GM12892 (cell line): ENCODE measurements around the gene ZMYND10.

Experiments
- DNase-seq: peaks from one replicate; pipeline ENCODE4 v3.0.0; 2011; ENCODE audit not compliant: insufficient read length
- FAIRE-seq: peaks from 2 replicates; lab custom pipeline; 2011; peaks lifted over from hg19 to GRCh38; lab: Jason Lieb, UNC
- POLR2A ChIP-seq: IDR thresholded peaks from 2 replicates; pipeline ENCODE4 v1.6.1; 2011; ENCODE audit warnings: low read depth, low read length, control low read depth
- POLR2AphosphoS5 ChIP-seq: IDR thresholded peaks from 2 replicates; pipeline ENCODE4 v1.6.1; 2011; ENCODE audit warnings: low read depth, low read length, control low read depth
- TAF1 ChIP-seq: IDR thresholded peaks from 2 replicates; pipeline ENCODE4 v1.6.1; 2011; ENCODE audit warnings: low read depth, mild to moderate bottlenecking, control low read depth, low read length, borderline replicate concordance

The ZMYND10 gene

DNA sequence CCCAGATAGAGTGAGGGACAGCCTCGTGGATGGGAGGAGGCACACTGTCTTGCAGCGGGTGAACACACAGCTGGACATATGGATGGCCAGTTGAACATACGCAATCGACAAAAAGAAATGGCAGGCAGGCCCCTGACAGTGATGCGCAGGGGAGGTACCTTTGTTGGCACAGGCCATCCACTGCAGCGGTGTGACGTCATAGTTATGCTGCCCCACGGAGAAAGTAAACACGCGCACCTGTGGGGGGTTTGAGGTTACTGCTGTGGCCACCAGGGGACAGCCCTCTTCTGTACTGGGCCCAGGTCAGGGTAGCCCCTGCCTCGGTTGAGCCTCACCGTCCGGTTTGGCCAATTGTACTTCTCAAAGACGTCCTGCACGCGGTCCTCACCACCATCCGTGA lies 33.2 kb upstream of the ZMYND10 start:
- FAIRE-seq (no peak), DNase-seq (no peak)
- TF ChIP-seq POLR2AphosphoS5 (no peak), TAF1 (no peak), POLR2A (no peak)

DNA sequence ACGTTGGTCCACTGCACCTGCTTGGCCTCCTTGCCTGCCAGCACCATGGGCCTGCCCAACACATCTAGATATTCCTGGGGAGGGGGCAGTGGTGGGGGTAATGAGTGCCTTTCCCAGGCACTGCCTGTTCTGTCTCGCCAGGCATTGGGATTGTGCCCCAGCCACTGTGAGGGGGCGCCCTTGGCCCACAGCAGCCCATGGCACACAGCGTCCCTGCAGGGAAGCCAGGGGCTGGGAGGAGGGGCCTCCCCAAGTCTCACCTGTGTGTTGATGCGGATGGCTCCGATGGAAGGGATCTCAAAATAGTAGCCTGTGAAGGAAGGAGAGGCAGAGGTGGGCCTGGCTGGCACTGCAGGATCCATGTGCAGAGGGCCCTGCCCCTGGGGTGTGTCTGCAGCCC lies 32.5 kb upstream of the ZMYND10 start:
- no peak for TF ChIP-seq POLR2AphosphoS5
- no peak for TF ChIP-seq TAF1
- no peak for TF ChIP-seq POLR2A
- FAIRE-seq, result no peak
- no peak for DNase-seq

DNA sequence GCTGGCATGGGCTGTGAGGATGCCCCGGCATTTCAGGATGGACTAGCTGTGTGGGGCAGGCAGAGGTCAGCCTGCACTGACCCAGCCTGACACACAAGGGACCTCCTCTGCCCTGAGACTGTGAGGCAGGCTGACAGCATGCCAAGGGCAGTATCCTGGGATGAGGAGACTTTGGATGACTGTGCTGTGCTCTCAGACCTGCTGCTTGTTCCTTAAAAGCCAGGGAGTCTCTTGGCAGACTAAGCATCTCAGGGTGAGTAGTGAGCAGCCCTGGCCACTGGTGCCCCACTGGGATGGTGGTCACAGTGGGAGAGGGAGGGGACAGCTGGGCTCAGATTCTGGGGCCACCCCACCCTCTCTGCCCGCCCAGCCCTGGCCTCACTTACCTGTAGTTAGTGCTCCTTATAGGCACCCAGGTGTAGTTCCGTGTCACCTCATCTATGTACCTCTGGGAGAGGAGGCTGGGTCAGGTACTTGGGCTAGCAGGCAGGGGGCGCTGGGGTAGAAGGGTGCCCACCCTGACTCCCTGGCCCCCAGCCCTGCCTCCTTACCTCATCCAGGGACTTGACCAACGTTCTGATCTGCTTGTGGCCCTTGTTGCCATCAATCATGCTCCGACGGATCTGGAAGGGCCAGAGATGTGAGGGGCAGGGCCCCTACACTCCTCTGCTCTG lies 29.9 kb upstream of the ZMYND10 start:
- FAIRE-seq, result no peak
- no peak for DNase-seq
- TF ChIP-seq POLR2AphosphoS5, result no peak
- TF ChIP-seq TAF1, result no peak
- no peak for TF ChIP-seq POLR2A

DNA sequence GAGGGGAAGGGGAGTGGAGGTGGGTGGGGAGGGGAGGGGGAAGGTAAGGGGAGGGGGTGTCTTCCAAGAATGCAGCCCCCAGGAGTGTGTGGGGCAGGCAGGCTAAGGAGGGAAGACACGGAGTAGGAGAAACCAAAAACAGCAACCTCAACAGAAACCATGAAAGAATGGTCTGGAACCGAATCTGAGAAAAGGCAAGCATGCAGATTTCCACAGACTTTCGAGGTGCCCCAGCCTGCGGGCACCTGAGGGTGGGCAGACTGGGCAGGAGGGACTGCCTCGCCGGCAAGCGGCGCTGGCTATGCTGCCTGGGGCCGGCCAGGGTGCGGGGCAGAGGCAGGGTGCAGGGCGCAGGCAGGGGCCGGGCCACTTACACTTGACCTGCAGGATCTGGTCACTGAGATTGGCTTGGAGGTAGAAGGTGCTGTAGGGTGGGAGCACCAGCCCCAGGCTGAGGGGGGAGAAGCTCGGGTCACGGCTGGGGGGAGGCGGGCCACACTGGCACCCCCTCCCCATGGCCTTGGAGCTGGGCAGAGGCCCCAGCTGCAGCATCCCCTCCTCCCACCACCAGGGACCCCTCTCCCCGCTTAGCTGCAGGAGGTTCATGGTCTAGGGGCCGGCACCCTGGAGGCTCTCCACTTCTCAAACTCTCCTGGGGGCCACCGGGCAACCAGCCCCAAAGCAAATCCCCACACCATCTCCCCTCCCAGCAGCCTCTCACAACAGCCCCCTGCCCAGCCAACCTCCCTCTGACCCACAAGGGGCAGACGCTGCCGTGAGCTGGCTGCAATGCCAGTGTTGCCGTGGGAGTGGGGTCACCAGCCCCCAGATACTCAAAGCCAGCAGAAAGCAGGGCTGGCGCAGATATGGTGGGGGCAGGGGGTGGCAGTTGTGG lies 29.1 kb upstream of the ZMYND10 start:
- FAIRE-seq, result no peak
- no peak for TF ChIP-seq TAF1
- TF ChIP-seq POLR2AphosphoS5, result no peak
- no peak for TF ChIP-seq POLR2A
- no peak for DNase-seq

DNA sequence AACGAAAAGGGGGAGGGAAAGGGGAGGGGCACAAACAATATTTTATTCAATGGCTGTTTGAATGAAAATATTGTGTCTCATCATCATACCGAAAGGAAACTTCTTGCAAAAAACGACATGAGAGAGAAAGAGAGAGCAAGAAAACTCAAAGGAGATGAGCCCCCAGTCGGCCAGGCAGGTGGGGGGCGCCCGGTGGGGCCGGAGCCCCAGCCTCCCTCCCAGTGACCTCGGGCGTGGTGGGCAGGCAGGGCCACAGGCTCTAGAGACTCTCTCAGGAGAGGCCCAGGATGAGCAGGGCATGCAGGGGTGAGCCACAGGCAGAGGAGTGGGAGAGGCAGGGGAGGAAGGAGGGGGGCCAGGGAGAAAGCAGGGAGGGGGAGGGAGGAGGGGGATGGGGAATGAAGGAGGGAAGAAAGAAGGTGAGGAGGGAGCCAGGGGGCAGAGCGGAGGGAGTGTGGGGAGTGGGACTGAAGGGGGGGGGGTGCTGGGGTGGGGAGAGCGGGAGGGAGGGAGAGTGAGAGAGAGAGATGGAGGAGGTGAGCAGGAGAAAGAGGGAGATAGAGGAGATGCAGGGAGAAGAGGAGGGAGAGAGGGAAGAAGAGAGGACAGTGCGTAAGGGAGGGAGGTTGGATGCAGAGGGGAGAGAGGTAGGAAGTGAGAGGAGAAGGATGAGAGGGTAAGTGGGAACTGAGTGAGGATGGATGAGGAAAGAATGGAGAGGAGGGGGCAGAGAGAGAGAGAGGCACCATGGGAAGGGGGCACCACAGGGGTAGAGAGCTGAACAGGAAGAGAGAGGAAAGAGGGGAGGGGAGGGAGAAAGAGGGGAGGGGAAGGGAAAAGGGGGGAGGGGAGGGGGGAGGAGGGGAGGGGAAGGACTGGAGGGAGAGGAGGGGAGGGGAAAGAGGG lies 27.9 kb upstream of the ZMYND10 start:
- no peak for TF ChIP-seq POLR2A
- no peak for TF ChIP-seq POLR2AphosphoS5
- TF ChIP-seq TAF1, result no peak
- FAIRE-seq (no peak), DNase-seq (no peak)

DNA sequence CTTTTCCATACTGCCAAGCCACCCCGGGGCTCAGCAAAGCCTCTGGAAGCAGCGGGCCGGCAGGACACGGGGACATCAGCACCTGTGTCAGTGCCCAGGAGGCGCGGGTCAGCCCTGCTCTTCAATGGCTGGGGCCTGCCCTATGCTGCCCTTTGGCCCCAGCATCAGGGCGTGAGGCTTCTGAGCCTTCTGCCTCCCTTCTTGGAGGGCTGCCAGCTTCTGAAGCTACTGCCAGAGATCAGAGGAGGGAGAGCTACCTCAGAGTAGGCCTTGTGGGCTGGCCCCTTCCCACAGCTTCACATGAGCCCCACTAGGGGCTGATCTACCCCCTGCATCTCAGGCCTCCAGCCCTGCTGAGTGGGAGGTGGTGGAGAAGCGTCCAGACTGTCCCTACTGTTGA lies 26.8 kb upstream of the ZMYND10 start:
- TF ChIP-seq POLR2AphosphoS5 (no peak), TAF1 (no peak), POLR2A (no peak)
- DNase-seq (no peak), FAIRE-seq (no peak)

DNA sequence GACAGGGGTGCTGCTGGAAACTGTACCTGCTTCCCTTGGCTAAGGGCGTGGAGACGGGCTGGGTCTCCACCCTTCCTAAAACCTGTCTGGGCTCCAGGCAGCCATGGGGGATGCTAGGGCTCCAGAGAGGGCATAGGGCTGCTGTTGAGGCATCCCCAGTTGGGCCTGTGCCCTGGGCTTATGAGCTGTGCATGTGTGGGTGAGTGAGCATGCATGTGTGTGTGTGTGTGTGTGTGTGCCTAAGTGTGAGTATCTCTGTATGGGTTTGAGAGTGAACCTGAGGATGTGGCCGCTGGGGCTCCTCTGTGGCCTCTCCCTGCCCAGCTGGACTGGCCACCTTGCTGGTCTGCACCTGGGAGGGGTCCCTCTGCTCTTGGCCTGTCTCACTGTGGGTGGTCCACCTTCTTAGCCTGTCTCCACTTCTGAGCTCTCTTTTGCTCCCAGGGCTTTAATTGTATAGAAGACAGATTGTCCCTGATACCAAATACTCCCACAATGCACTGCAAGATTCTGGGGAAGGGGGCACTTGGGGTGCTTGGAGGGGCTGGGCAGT lies 25.7 kb upstream of the ZMYND10 start:
- FAIRE-seq, result no peak
- no peak for TF ChIP-seq POLR2AphosphoS5
- TF ChIP-seq POLR2A, result no peak
- TF ChIP-seq TAF1, result no peak

DNA sequence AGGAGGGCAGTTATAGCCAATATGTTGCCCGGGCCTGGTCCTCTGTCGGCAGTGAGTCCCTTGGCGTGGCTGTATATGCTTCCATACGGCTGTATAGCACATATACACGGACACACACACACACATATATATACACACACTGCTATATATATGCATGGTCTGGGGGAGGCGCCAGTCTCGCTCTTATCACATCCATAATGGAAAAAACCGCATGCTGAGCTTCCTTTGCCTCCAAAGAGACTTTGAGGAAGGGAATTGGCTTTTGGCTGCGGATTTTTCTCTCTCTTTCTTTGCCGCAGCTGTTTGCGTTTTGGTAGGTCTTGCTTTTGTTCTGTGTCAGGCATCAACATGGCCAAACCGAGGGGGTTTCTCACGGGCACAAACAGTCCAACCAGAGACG lies 25.1 kb upstream of the ZMYND10 start:
- TF ChIP-seq POLR2A (no peak), TAF1 (no peak), POLR2AphosphoS5 (no peak)
- DNase-seq, result no peak
- no peak for FAIRE-seq

More for the DNA sequence above, 25.7 kb upstream of the ZMYND10 start:
- DNase-seq, result no peak

DNA sequence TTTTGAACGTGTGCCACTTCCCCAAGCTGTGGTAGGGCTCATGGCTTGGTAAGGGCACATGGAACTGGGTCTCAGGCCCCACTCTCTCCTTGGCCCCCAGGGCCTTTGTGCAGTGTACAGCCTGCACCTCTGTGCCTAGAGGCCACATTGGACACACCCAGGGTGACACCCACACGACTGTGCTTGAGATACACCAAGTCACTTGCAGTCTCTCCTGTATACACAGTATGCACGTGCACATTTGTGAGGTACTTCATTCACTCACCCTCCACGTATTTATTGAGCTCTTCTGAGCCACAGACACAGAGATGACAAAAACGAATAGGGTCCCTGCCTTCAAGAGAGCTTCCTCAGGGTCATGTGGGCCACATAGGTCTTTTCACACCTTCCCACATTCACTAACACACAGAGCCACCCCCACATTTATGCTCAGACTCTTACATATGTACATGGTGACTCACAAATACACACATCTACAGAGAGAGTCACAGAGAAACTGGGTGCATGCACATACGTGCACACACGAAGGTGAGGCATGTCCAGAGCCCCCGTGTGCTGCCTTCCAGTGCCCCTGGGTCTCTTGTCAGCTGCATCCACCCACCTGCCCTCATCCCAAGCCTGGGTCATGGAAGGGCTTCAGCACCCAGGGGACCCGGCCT lies 23.6 kb upstream of the ZMYND10 start:
- no peak for TF ChIP-seq POLR2A
- TF ChIP-seq TAF1, result no peak
- TF ChIP-seq POLR2AphosphoS5, result no peak
- FAIRE-seq (no peak), DNase-seq (no peak)

DNA sequence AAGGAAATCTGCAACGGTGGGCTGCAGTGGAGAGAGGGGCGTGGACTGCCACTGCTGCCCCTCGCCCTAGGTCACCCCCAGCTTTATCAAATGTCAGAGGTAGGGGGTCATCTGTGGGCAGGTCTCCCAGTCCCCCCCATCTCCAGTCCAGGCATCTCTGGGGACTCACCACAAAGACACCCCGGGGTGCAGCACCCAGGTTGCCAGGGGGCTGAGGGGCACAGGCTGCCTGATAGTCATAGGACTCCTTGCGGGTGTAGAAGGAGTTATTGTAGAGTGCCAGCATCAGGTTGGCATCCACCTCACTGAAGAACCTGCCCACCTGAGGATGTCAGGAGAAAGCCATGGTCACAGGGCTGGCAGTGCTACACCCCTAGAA lies 20.3 kb upstream of the ZMYND10 start:
- DNase-seq (no peak), FAIRE-seq (no peak)
- no peak for TF ChIP-seq POLR2A
- TF ChIP-seq POLR2AphosphoS5, result no peak
- TF ChIP-seq TAF1, result no peak
